ENCODE measurements around the gene CNFN.

CNFN gene

GRCh38 chr19:42400404-42400803 lies 10.3 kb upstream of the CNFN start:
- TF ChIP-seq, protein P1, sequence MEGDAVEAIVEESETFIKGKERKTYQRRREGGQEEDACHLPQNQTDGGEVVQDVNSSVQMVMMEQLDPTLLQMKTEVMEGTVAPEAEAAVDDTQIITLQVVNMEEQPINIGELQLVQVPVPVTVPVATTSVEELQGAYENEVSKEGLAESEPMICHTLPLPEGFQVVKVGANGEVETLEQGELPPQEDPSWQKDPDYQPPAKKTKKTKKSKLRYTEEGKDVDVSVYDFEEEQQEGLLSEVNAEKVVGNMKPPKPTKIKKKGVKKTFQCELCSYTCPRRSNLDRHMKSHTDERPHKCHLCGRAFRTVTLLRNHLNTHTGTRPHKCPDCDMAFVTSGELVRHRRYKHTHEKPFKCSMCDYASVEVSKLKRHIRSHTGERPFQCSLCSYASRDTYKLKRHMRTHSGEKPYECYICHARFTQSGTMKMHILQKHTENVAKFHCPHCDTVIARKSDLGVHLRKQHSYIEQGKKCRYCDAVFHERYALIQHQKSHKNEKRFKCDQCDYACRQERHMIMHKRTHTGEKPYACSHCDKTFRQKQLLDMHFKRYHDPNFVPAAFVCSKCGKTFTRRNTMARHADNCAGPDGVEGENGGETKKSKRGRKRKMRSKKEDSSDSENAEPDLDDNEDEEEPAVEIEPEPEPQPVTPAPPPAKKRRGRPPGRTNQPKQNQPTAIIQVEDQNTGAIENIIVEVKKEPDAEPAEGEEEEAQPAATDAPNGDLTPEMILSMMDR (IDR thresholded peaks at IDR 0.05; ENCODE audit: low read depth, low read length): no peak
- TF ChIP-seq EZH2phosphoT487 (IDR thresholded peaks at IDR 0.05; ENCODE audit: low read depth): no peak
- H3K27ac ChIP-seq (ENCODE audit: low read length): no peak overlapping the region
- peaks cover 14% of the 10 kb centered on the region for H3K4me1 ChIP-seq (ENCODE audit: low read length)
- no peaks in the 10 kb centered on the region for H4K20me1 ChIP-seq (ENCODE audit: insufficient read depth, low read length)
- H3K4me2 ChIP-seq (ENCODE audit: low read length): no peak overlapping the region
- peaks cover 8% of the 10 kb centered on the region for H3K79me2 ChIP-seq (ENCODE audit: low read length)
- H3K9me3 ChIP-seq (ENCODE audit: insufficient read depth, low read length): no peaks in the 10 kb centered on the region
- no peak overlapping the region for H3K4me3 ChIP-seq (ENCODE audit: low read length)
- H3K36me3 ChIP-seq (replicated peaks; ENCODE audit: low read depth, low read length): peaks cover 11% of the 10 kb centered on the region
- H3K9ac ChIP-seq (ENCODE audit: low read length): no peak overlapping the region
- no peak overlapping the region for H2AFZ ChIP-seq (ENCODE audit: low read depth, low read length)
- no peaks in the 10 kb centered on the region for H3K27me3 ChIP-seq (ENCODE audit: low read depth, low read length)

- Histone ChIP-seq H3K4me3 (ENCODE audit: low read length) (peak overlapping the region; percentile 90), H3K27me3 (ENCODE audit: low read depth, low read length) (no peaks in the 10 kb centered on the region), H3K4me2 (ENCODE audit: low read length) (peak overlapping the region; percentile 99), H3K36me3 (replicated peaks; ENCODE audit: low read depth, low read length) (no peaks in the 10 kb centered on the region), H3K9me3 (ENCODE audit: insufficient read depth, low read length) (no peaks in the 10 kb centered on the region), H3K4me1 (ENCODE audit: low read length) (peaks cover 14% of the 10 kb centered on the region), H3K9ac (ENCODE audit: low read length) (peak overlapping the region; percentile 90), H4K20me1 (ENCODE audit: insufficient read depth, low read length) (no peaks in the 10 kb centered on the region), H2AFZ (ENCODE audit: low read depth, low read length) (peak overlapping the region; percentile 72), H3K27ac (ENCODE audit: low read length) (peak overlapping the region; percentile 12; the same call in 1 of the 2 replicates), H3K79me2 (ENCODE audit: low read length) (peaks cover 8% of the 10 kb centered on the region)
- TF ChIP-seq, protein P1 (IDR thresholded peaks at IDR 0.05; ENCODE audit: low read depth, low read length): no peak
- no peak for TF ChIP-seq EZH2phosphoT487 (IDR thresholded peaks at IDR 0.05; ENCODE audit: low read depth)
Measured at GRCh38 chr19:42397263-42398166, 7.4 kb upstream of the CNFN start.

DNA sequence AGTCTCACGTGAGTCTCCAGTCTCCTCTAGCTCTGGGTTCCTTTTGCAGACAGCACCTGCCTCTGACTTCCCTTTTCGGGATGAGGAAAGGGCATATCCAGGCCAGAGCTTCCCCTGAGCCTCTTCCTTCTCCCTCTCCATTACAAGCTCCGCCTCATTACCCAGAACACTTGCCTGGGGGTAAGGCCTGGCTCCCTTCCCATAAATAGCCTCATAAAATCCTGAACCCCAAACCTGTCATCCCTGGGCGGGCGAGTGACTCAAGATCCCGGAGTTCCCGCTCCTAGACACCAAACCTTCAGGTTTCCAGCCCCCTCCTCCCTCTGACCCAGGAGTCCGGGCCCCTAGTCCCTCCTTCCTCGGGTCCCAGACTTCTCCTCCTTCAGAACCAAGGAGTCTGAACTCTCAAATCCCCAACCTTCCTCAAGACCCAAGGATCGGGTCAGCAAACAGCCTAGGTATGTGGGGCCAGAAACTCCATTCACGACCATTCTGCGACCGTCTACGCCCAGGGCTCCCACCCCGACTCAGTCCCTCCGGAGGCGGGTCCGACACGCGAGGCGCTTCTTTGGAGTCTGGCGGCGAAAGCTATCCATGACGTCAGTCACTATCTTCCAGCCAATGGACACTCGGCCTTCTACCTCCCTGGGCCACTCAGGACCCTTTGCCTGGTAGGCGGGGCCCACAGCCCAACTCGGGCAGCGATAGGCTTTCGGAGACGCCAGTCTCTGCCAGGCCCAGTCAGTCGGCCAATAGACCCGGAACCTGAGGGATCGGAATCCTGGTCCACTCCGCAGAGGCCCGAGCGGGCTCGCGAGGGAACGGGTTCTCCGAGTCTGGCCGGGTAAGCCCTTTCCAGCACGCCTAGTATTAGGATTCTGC lies 6.5 kb upstream of the CNFN start:
- Histone ChIP-seq H3K27me3 (ENCODE audit: low read depth, low read length) (peaks cover 6% of the 10 kb centered on the region), H3K4me1 (ENCODE audit: low read length) (peaks cover 14% of the 10 kb centered on the region), H3K27ac (ENCODE audit: low read length) (peak overlapping the region; percentile 51), H3K4me2 (ENCODE audit: low read length) (peak overlapping the region; percentile 99), H4K20me1 (ENCODE audit: insufficient read depth, low read length) (no peaks in the 10 kb centered on the region), H3K9ac (ENCODE audit: low read length) (peak overlapping the region; percentile 90), H3K36me3 (replicated peaks; ENCODE audit: low read depth, low read length) (no peaks in the 10 kb centered on the region), H2AFZ (ENCODE audit: low read depth, low read length) (peak overlapping the region; percentile 72), H3K9me3 (ENCODE audit: insufficient read depth, low read length) (no peaks in the 10 kb centered on the region), H3K4me3 (ENCODE audit: low read length) (peak overlapping the region; percentile 90), H3K79me2 (ENCODE audit: low read length) (peaks cover 8% of the 10 kb centered on the region)
- TF ChIP-seq EZH2phosphoT487 (IDR thresholded peaks at IDR 0.05; ENCODE audit: low read depth): no peak
- TF ChIP-seq, protein P1 (IDR thresholded peaks at IDR 0.05; ENCODE audit: low read depth, low read length): no peak

- TF ChIP-seq, protein P1 (IDR thresholded peaks at IDR 0.05; ENCODE audit: low read depth, low read length): no peak
- TF ChIP-seq EZH2phosphoT487 (IDR thresholded peaks at IDR 0.05; ENCODE audit: low read depth): no peak
- H3K36me3 ChIP-seq (replicated peaks; ENCODE audit: low read depth, low read length): no peaks in the 10 kb centered on the region
- H4K20me1 ChIP-seq (ENCODE audit: insufficient read depth, low read length): no peaks in the 10 kb centered on the region
- peaks cover 8% of the 10 kb centered on the region for H3K79me2 ChIP-seq (ENCODE audit: low read length)
- peaks cover 19% of the 10 kb centered on the region for H3K27me3 ChIP-seq (ENCODE audit: low read depth, low read length)
- no peak overlapping the region for H3K4me3 ChIP-seq (ENCODE audit: low read length)
- H2AFZ ChIP-seq (ENCODE audit: low read depth, low read length): no peak overlapping the region
- peaks cover 14% of the 10 kb centered on the region for H3K4me1 ChIP-seq (ENCODE audit: low read length)
- H3K4me2 ChIP-seq (ENCODE audit: low read length): no peak overlapping the region
- no peak overlapping the region for H3K9ac ChIP-seq (ENCODE audit: low read length)
- no peaks in the 10 kb centered on the region for H3K9me3 ChIP-seq (ENCODE audit: insufficient read depth, low read length)
- no peak overlapping the region for H3K27ac ChIP-seq (ENCODE audit: low read length)
Measured at GRCh38 chr19:42394751-42395150, 4.7 kb upstream of the CNFN start.

All from OCI-LY3 (cell line).